NCI-H128 (cell line): Measurements from ENCODE around the gene FBXW4.

Source experiments
- DNase-seq: peaks from one replicate; lab custom pipeline; 2025; ENCODE audit not compliant: unreplicated experiment; lab: John Stamatoyannopoulos, UW

The FBXW4 gene, protein sequence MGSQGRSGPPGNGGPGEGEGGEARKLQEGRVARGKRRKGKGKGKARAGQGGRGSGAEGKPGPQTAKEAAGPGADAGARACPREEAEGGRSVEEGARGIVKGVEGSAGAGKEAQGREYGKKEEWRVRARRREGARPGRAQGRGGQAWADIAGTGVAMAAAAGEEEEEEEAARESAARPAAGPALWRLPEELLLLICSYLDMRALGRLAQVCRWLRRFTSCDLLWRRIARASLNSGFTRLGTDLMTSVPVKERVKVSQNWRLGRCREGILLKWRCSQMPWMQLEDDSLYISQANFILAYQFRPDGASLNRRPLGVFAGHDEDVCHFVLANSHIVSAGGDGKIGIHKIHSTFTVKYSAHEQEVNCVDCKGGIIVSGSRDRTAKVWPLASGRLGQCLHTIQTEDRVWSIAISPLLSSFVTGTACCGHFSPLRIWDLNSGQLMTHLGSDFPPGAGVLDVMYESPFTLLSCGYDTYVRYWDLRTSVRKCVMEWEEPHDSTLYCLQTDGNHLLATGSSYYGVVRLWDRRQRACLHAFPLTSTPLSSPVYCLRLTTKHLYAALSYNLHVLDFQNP

GRCh38 chr10:101694674-101695403 lies at the start of gene FBXW4:
TSS of gene FBXW4 (minus strand) at chr10:101695170. CDS start at chr10:101695105, 65 bp downstream.
- no peak for DNase-seq

DNA sequence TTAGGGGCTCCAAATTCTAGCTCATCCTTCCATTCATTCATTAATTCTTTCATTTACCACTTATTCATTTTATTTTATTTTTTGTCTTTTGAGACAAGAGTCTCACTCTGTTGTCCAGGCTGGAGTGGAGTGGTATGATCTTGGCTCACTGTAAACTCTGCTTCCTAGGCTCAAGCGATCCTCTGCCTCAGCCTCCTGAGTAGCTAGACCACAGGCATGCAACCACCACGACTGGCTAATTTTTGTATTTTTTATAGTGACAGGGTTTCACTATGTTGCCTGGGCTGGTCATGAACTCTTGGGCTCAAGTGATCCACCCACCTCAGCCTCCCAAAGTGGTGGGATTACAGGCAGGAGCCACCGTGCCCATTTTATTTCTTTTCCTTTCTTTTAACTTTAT lies 49.3 kb upstream of the FBXW4 start:
- DNase-seq: no peak

GRCh38 chr10:101741938-101742337 lies 47.0 kb upstream of the FBXW4 start:
- no peak for DNase-seq

GRCh38 chr10:101736666-101737065 lies 41.7 kb upstream of the FBXW4 start:
- no peak for DNase-seq

- no peak for DNase-seq
Observed at GRCh38 chr10:101732096-101732495, 37.1 kb upstream of the FBXW4 start.

- no peak for DNase-seq
Observed at GRCh38 chr10:101726115-101726387, 31.1 kb upstream of the FBXW4 start.

DNA sequence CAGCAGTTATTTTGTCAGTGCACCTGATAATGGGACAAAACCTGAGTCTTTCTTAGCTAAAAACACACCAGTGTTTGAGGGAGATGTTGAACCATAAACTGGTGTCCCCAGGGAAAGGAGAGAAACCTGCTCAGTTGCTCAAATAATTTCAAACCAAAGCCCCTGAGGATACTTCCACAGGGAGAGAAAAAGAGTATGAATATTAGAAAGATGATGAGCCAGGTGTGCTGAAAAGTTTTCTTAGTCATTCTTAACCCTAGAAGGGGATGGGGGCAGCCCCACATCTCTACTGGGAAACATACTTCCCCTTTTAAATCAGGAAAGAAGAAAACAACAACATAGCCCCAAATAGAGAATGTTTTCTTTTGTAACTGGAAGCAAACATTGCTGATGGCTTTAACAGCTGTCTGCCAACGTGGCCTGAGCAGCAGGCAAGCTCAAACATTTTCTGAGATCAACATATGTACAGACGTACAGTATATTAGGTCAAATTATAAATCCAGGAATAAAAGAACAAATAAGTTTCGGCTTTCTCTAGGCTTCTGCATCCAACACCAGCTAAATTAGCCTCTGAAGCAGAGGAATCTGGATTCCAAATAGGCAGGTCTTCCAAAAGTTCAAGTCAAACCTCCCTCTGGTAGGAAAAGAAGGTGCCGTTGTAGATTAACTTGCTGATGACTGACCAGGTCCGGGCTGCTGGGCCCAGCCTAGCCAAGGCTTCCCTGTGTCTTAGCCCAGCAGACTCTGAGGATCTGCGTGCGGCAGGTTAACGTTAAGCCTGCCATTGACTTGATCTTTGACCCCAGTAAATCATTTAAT lies 30.5 kb upstream of the FBXW4 start:
- DNase-seq: no peak

GRCh38 chr10:101724446-101724845 lies 29.5 kb upstream of the FBXW4 start:
- DNase-seq: no peak

DNA sequence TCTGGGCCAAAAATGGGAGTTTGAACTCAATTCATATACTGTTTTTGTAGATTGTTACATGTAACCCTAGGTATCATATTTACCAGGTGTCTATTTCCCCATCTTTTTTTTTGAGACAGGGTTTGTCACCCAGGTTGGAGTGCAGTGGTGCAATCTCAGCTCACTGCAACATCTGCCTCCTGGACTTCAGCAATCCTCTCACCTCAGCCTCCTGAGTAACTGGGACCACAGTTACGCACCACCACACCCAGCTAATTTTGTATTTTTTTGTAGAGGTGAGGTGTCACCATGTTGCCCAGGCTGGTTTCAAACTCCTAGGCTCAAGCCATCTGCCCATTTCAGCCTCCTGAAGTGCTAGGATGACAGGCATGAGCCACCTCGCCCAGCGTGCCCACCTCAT lies 28.2 kb upstream of the FBXW4 start:
- no peak for DNase-seq

GRCh38 chr10:101721806-101722205 lies 26.8 kb upstream of the FBXW4 start:
- DNase-seq: no peak

DNA sequence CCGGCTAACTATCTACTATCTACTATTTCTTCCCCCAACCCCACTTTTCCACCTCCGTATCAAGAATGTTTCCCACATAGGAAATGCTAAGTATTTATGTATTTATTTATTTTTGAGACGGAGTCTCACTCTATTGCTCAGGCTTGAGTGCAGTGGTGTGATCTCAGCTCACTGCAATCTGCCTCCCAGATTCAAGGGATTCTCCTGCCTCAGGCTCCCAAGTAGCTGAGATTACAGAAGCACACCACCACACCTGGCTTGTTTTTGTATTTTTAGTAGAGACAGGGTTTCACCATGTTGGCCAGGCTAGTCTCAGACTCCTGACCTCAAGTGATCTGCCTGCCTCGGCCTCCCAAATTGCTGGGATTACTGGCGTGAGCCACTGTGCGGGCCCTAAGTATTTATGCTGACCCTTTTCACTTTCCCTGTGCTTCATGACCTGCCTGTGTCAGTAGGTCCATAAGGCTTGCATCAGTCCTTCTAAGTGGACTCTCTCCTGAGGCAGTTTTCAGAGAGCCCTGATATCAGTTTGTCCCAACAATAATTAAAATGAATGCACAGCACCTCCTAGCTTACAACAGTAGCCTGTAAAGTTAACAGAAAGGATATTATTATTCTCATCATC lies 25.7 kb upstream of the FBXW4 start:
- DNase-seq: no peak

DNA sequence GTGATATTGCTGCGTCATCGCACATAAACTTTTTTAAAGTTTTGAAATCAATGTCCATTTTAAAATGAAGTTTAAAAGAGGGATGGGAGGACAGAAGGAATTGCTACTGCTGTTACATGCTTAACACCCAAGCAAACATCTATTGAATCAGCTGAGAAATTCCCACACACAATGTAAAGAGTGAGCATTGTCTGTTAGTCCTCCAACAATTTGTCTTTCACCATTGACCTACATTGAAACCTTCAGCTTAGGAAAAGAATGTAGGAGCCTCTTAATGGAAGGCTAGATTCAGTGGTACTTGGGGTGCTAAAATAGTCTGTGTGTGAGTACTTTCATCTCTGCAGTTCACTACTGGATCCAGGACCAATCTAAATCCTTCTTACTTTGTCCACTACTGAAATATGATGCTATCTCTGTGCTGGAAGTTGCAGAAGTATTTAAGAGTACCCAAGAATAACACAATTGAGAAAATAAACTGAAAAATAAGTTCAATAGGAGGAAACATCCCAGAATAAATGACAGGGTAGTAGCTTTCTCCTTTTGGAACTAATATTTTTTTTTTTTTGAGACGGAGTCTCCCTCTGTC lies 23.8 kb upstream of the FBXW4 start:
- no peak for DNase-seq

DNA sequence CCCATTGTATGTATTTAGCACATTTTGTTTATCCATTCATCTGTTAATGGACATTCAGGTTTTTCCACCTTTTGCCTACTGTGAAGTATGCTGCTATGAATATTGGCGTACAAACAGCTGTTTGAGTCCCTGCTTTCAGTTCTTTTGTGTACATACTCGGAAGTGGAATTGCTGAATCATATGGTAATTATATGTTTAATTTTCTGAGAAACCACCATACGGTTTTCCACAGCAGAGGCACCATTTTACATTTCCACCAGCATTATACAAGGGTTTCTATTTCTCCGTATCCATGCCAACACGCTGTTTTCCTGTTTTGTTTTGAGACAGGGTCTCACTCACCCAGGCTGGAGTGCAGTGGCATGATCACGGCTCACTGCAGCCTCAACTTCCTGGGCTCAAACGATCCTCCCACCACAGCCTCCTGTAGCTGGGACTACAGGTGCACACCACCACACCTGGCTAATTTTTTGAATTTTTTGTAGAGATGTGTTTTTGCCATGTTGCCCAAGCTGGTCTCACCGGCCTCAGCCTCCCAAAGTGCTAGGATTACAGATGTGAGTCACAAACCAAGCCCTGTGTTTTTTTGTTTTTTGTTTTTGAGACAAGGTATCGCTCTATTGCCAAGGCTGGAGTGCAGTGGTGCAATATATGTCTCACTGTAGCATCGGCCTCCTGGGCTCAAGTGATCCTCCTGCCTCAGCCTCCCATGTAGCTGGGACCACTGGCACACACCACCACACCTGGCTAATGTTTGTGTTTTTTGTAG lies 22.1 kb upstream of the FBXW4 start:
- DNase-seq: no peak

DNA sequence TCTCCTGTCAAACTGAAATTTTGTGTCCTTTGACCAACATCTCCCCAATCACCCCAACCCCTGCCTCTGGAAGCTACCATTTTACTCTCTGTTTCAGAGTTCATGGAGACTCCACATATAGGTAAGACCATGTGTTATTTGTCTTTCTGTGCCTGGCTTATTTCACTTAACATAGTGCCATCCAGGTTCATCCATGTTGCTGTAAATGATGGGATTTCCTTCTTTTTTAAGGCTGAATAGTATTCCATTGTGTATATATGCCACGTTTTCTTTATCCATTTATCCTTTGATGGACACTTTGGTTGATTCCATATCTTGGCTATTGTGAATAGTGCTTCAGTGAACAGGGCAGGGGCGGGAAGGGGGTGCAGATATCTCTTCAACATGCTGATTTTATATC lies 18.0 kb upstream of the FBXW4 start:
- no peak for DNase-seq

DNA sequence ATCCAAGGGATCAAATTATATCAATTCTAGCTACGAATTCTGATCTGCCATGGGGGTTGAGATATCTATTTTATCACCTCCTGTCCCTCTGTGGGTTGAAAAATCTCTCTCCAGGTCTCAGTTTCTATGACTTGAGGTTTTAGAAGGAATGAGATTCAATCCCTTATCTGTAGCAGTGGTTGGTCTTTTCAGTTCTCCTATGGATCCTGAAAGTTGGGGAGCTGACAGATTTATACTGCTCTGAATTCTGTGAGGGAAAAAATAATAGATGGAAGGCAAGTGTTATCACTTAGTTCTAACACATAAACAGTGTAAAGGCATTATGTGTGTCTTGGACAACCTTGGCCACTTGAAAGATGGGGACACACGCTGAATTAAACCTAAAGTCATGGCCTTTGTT lies 15.8 kb upstream of the FBXW4 start:
- DNase-seq: no peak

- no peak for DNase-seq
Observed at GRCh38 chr10:101710059-101710695, 15.2 kb upstream of the FBXW4 start.

GRCh38 chr10:101709359-101710058 lies 14.5 kb upstream of the FBXW4 start:
- DNase-seq: no peak

- no peak for DNase-seq
Observed at GRCh38 chr10:101708870-101709269, 13.9 kb upstream of the FBXW4 start.

DNA sequence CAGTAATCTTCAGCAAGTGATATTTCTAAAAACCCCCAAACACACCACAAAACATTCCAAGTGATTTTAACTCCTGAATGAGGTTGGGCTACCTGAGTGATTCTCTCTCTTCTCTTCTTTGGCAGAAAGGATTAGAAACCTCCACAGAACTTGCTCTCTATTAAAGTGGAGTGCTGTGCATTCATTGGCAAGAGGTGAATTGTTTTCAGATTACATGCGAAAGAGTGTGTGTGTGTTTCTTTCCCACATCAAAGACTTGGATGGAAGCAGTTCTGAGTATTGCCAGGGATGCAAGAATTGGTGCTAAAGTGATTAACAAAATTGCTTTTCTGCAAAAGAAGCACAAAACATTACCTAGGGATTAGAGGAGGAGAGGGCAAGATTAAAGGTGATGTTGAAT lies 13.1 kb upstream of the FBXW4 start:
- no peak for DNase-seq
